GM12878 (cell line): Measurements from ENCODE around the gene PDE6D. TPM values are rescaled to one million over a fixed set of nuclear protein-coding genes. Genes with fewer than 3 reads are reported as not detected.

Experiments
- ATAC-seq: fragments of 200-7000 bp; cut with Tn5 transposase; 3 replicates; pipeline ENCODE4 v1.9.1; 2020; ENCODE audit warnings: mild to moderate bottlenecking, moderate library complexity
- BruUV-seq: library from RNA; stranded (reverse); fragments of 400-500 nt; replicated peaks from 2 replicates; lab custom pipeline; 2021; lab: Mats Ljungman, UMichigan
- CTCF ChIA-PET: fragments of 300-600 bp; sonication (Branson Sonifier 250); formaldehyde crosslinking; extraction: SDS; loops from one replicate; lab custom pipeline; 2021; ENCODE audit warnings: inconsistent platforms; lab: Yijun Ruan, JAX
- POLR2A ChIA-PET: fragments of 350-600 bp; formaldehyde crosslinking; extraction: SDS; loops from one replicate; lab custom pipeline; 2021; ENCODE audit warnings: inconsistent platforms; lab: Charles Lee
- RAD21 ChIA-PET: fragments of 300-600 bp; sonication (Branson Sonifier 250); formaldehyde crosslinking; loops from one replicate; lab custom pipeline; 2023; ENCODE audit warnings: antibody characterized with exemption; ENCODE audit not compliant: unreplicated experiment; lab: Charles Lee
- SMC1A ChIA-PET: fragments of 300-600 bp; sonication (Branson Sonifier 250); formaldehyde crosslinking; loops from one replicate; lab custom pipeline; 2023; ENCODE audit not compliant: unreplicated experiment, uncharacterized antibody; lab: Charles Lee
- DNase-seq: peaks from one replicate; pipeline ENCODE4 v3.0.0-alpha.2; 2011; ENCODE audit warnings: low read depth, low spot score
- FAIRE-seq: peaks from 3 replicates; lab custom pipeline; 2011; peaks lifted over from hg19 to GRCh38; lab: Jason Lieb, UNC
- H2AFZ ChIP-seq: 2 replicates; pipeline ENCODE4 v1.6.0; 2011; ENCODE audit warnings: low read depth, low read length, control low read depth; ENCODE audit not compliant: control insufficient read depth
- H3K27ac ChIP-seq: 2 replicates; pipeline ENCODE4 v1.5.1; 2011; ENCODE audit warnings: control low read depth; ENCODE audit not compliant: control insufficient read depth, insufficient read depth
- H3K27me3 ChIP-seq, 2 experiments: replicated peaks in 1 of 2; 2 replicates each; pipeline versions ENCODE4 v1.6.0 to v1.6.1; 2011; ENCODE audit warnings: low read length in 1 of 2; ENCODE audit not compliant: control insufficient read depth in 2 of 2, insufficient read depth in 2 of 2
- H3K36me3 ChIP-seq, 2 experiments: 2 replicates each; pipeline ENCODE4 v1.5.1; 2011; ENCODE audit warnings: low read length in 1 of 2; ENCODE audit not compliant: control insufficient read depth in 2 of 2, insufficient read depth in 2 of 2
- H3K4me1 ChIP-seq: 2 replicates; pipeline ENCODE4 v1.6.1; 2011; ENCODE audit warnings: mild to moderate bottlenecking, low read length, moderate library complexity, mixed read lengths; ENCODE audit not compliant: control insufficient read depth, insufficient read depth
- H3K4me2 ChIP-seq: 2 replicates; pipeline ENCODE4 v1.6.0; 2011; ENCODE audit warnings: control low read depth; ENCODE audit not compliant: control insufficient read depth, insufficient read depth
- H3K4me3 ChIP-seq: fragments of 200-600 bp; sonication (generic); 2 replicates; pipeline ENCODE4 v1.5.1; 2016
- H3K79me2 ChIP-seq: 2 replicates; pipeline ENCODE4 v1.6.0; 2011; ENCODE audit warnings: low read length; ENCODE audit not compliant: control insufficient read depth, insufficient read depth
- H3K9ac ChIP-seq: 2 replicates; pipeline ENCODE4 v1.8.0; 2011; ENCODE audit warnings: low read length, control low read depth, mixed read lengths; ENCODE audit not compliant: control insufficient read depth, insufficient read depth
- H3K9me3 ChIP-seq: replicated peaks from 3 replicates; pipeline ENCODE4 v1.5.1; 2011; ENCODE audit warnings: mild to moderate bottlenecking, low read length; ENCODE audit not compliant: control insufficient read depth, insufficient read depth
- H4K20me1 ChIP-seq: 2 replicates; pipeline ENCODE4 v1.6.0; 2011; ENCODE audit not compliant: control insufficient read depth, insufficient read depth
- BACH1 ChIP-seq: fragments of 450-650 bp; IDR thresholded peaks from 2 replicates; pipeline ENCODE4 v1.6.1; 2017; ENCODE audit warnings: mild to moderate bottlenecking, borderline replicate concordance
- BHLHE40 ChIP-seq, 2 experiments: fragments of 450-650 bp in 1 of 2; IDR thresholded peaks; 2 replicates each; pipeline ENCODE4 v1.6.1; 2011 to 2017; ENCODE audit warnings: low read depth in 2 of 2, borderline replicate concordance in 1 of 2, improper control_type of control experiment in 1 of 2, low read length in 1 of 2, mild to moderate bottlenecking in 1 of 2
- BMI1 ChIP-seq: fragments of 450-650 bp; IDR thresholded peaks from 2 replicates; pipeline ENCODE4 v1.6.1; 2016; ENCODE audit warnings: mild to moderate bottlenecking, moderate library complexity, borderline replicate concordance
- CBX5 ChIP-seq: sonication (generic); IDR thresholded peaks from 2 replicates; pipeline ENCODE4 v1.6.1; 2016; ENCODE audit warnings: low read depth, moderate library complexity, mild to moderate bottlenecking, inconsistent platforms
- CHD1 ChIP-seq: IDR thresholded peaks from 2 replicates; pipeline ENCODE4 v1.6.1; 2012; ENCODE audit warnings: low read depth, low read length, improper control_type of control experiment
- ETV6 ChIP-seq, 2 experiments: fragments of 450-650 bp in 1 of 2; IDR thresholded peaks in 1 of 2; conservative IDR thresholded peaks in 1 of 2; 2 replicates each; pipeline ENCODE4 v1.6.1; 2014; ENCODE audit warnings: antibody characterized with exemption in 1 of 2, borderline replicate concordance in 1 of 2, low read depth in 1 of 2, mild to moderate bottlenecking in 1 of 2, moderate library complexity in 1 of 2
- FOXK2 ChIP-seq: fragments of 450-650 bp; IDR thresholded peaks from 2 replicates; pipeline ENCODE4 v1.6.1; 2017; ENCODE audit warnings: mild to moderate bottlenecking, moderate library complexity
- GABPA ChIP-seq: IDR thresholded peaks from 2 replicates; pipeline ENCODE4 v1.6.1; 2014; ENCODE audit warnings: antibody characterized with exemption, low read depth, mild to moderate bottlenecking, inconsistent platforms
- GATAD2B ChIP-seq: fragments of 450-650 bp; conservative IDR thresholded peaks from 2 replicates; pipeline ENCODE4 v1.6.1; 2017; ENCODE audit warnings: low read depth, mild to moderate bottlenecking, moderate library complexity
- IRF4 ChIP-seq: IDR thresholded peaks from 2 replicates; pipeline ENCODE4 v1.6.1; 2011; ENCODE audit warnings: low read depth, low read length
- MTA2 ChIP-seq: fragments of 450-650 bp; IDR thresholded peaks from 2 replicates; pipeline ENCODE4 v1.6.1; 2016; ENCODE audit warnings: low read depth, mild to moderate bottlenecking, moderate library complexity
- MTA3 ChIP-seq: IDR thresholded peaks from 2 replicates; pipeline ENCODE4 v1.6.1; 2012; ENCODE audit warnings: low read length, inconsistent platforms, borderline replicate concordance
- NBN ChIP-seq: fragments of 450-650 bp; IDR thresholded peaks from 2 replicates; pipeline ENCODE4 v1.6.1; 2016
- NFYA ChIP-seq: IDR thresholded peaks from 2 replicates; pipeline ENCODE4 v1.6.1; 2011; ENCODE audit warnings: low read depth, mild to moderate bottlenecking, low read length, improper control_type of control experiment, borderline replicate concordance
- PAX5 ChIP-seq: IDR thresholded peaks from 2 replicates; pipeline ENCODE4 v1.6.1; 2011; ENCODE audit warnings: low read depth, low read length, borderline replicate concordance
- POLR2AphosphoS2 ChIP-seq: IDR thresholded peaks from 2 replicates; pipeline ENCODE4 v1.6.1; 2011; ENCODE audit warnings: low read depth, mild to moderate bottlenecking, low read length, improper control_type of control experiment, moderate library complexity
- RAD21 ChIP-seq: IDR thresholded peaks from 2 replicates; pipeline ENCODE4 v1.6.1; 2011; ENCODE audit warnings: mild to moderate bottlenecking, low read depth, low read length, moderate library complexity; ENCODE audit not compliant: insufficient read depth
- RCOR1 ChIP-seq: conservative IDR thresholded peaks from 2 replicates; pipeline ENCODE4 v1.6.1; 2012; ENCODE audit warnings: low read depth, low read length, improper control_type of control experiment
- SRF ChIP-seq, 2 experiments: IDR thresholded peaks; 2 replicates each; pipeline ENCODE4 v1.6.1; 2011; ENCODE audit warnings: low read depth in 2 of 2, low read length in 2 of 2, mild to moderate bottlenecking in 1 of 2, moderate library complexity in 1 of 2
- TAF1 ChIP-seq: IDR thresholded peaks from 2 replicates; pipeline ENCODE4 v1.6.1; 2011; ENCODE audit warnings: mild to moderate bottlenecking, low read depth, low read length, borderline replicate concordance
- TARDBP ChIP-seq: IDR thresholded peaks from 2 replicates; pipeline ENCODE4 v1.6.1; 2016; ENCODE audit warnings: borderline replicate concordance
- YY1 ChIP-seq: IDR thresholded peaks from 2 replicates; pipeline ENCODE4 v1.6.1; 2011; ENCODE audit warnings: low read depth, mild to moderate bottlenecking, low read length
- ZNF384 ChIP-seq: IDR thresholded peaks from 2 replicates; pipeline ENCODE4 v1.6.1; 2012; ENCODE audit warnings: low read depth, mild to moderate bottlenecking, low read length, improper control_type of control experiment, borderline replicate concordance
- WGBS: methylation state at CpG from one replicate; pipeline ENCODE4 v1.1.6; 2016; ENCODE audit warnings: low lambda C conversion rate; ENCODE audit not compliant: insufficient replicate concordance, insufficient coverage; ENCODE audit errors: missing lambda C conversion rate; 5-methylcytosine and 5-hydroxymethylcytosine counted together
- in situ Hi-C: fragments of 300-500 bp; cut with MboI; formaldehyde crosslinking; loops from 9 replicates; pipeline ENCODE4 v1.14.3; 2018; ENCODE audit warnings: mixed read lengths
- intact Hi-C: fragments of 100-400 bp; cut with micrococcal nuclease; formaldehyde crosslinking; loops from one replicate; pipeline ENCODE4 v1.14.2; 2022; ENCODE audit not compliant: unreplicated experiment
- polyA plus RNA-seq, 11 experiments: library from polyadenylated mRNA; depleted of rRNA in 4 of 11; unstranded in 6 of 11; stranded (reverse) in 5 of 11; fragments of >200 nt; fragmentation: Nextera tagmentation in 4 of 11; fragmentation: Illumina TruSeq in 1 of 11; extraction: Ambion mirVana in 4 of 11; extraction: Trizol in 1 of 11; gene quantifications; 1 replicate in 1 of 11; 2 replicates in 10 of 11; pipeline versions ENCODE4 v1.2.1 to v1.2.3, GENCODE V29; 2011 to 2016; ENCODE audit warnings: inconsistent platforms in 2 of 11, missing spikeins in 2 of 11, low read depth in 1 of 11
- total RNA-seq, 4 experiments: library from RNA; depleted of rRNA in 3 of 4; stranded (reverse); fragments of >200 nt in 3 of 4; fragmentation: Illumina TruSeq in 1 of 4; extraction: Trizol in 1 of 4; gene quantifications; 2 replicates each; pipeline versions ENCODE4 v1.2.1 to v1.2.3, GENCODE V29; 2013 to 2021

PDE6D gene
- total and polyA plus RNA-seq, 10 of the 15 experiments (the other 5 are each of a cell fraction or from before 2014, with no cell fraction given): 8.2 to 69.4 (median 56.2) TPM

- Histone ChIP-seq H3K36me3 (no peaks in the 10 kb centered on the region), H3K4me2 (peak overlapping the region; percentile 87), H3K27ac (peak overlapping the region; percentile 78), H3K9me3 (no peaks in the 10 kb centered on the region), H3K79me2 (peaks cover 37% of the 10 kb centered on the region), H3K27me3 (no peaks in the 10 kb centered on the region), H3K4me1 (peaks cover 10% of the 10 kb centered on the region), H2AFZ (peak overlapping the region; percentile 100), H4K20me1 (no peaks in the 10 kb centered on the region; the same call in 1 of the 2 replicates), H3K9ac (peak overlapping the region; percentile 75), H3K4me3 (peak overlapping the region; percentile 91)
- ChIA-PET RAD21 (interaction anchor here (1.4 kb wide), 1 partner anchor 12 kb away, joined by 4 read pairs; no protein-coding TSS in a partner anchor), POLR2A (interaction anchor here (0.5 to 2.4 kb wide), 5 partner anchors 10 to 177 kb away, joined by 3 to 9 read pairs (median 7); no protein-coding TSS in a partner anchor), CTCF (interaction anchor here (1.7 kb wide), 1 partner anchor 75 kb away, joined by 4 read pairs; no protein-coding TSS in a partner anchor), SMC1A (interaction anchor here (1.0 to 1.4 kb wide), 3 partner anchors 17 to 61 kb away, joined by 3 to 5 read pairs (median 4); no protein-coding TSS in a partner anchor)
- DNase-seq: peak; percentile 23
- in situ Hi-C loops (no loop called here), intact Hi-C loops (loop anchor here (1.0 to 2.0 kb wide), 5 partner anchors 13 to 170 kb away; partner anchors contain the start of gene PTMA)
- ATAC-seq: no peak
- TSS peak; percentile 78 for BruUV-seq
- 5% methylated on average over 12 of the region's 12 CpGs for WGBS
- FAIRE-seq: no peak
- TF ChIP-seq GABPA (no peak), POLR2AphosphoS2 (no peak), CBX5 (no peak), IRF4 (no peak), GATAD2B (no peak), PAX5 (no peak), MTA2 (no peak), RAD21 (no peak), CHD1 (no peak), MTA3 (peak; percentile 55; the same call in 1 of the 2 replicates), BHLHE40 (IDR thresholded peaks at IDR 0.05; ENCODE audit: borderline replicate concordance in 1 of 2, low read depth in 2 of 2, low read length in 1 of 2) (peak in 1 of 2 experiments; percentile 11; a peak in 1 of 4 replicates), TAF1 (no peak), SRF (IDR thresholded peaks at IDR 0.05; ENCODE audit: low read depth in 2 of 2, low read length in 2 of 2) (no peak), ETV6 (conservative IDR thresholded peaks at IDR 0.05 in 1 of 2, IDR thresholded peaks at IDR 0.05 in 1 of 2; ENCODE audit: borderline replicate concordance in 1 of 2, low read depth in 1 of 2) (no peak), BMI1 (no peak), ZNF384 (no peak), FOXK2 (no peak), YY1 (no peak), NFYA (no peak), BACH1 (no peak), RCOR1 (no peak), NBN (0 out of 2 replicates have a peak, but pooled peaks have one; percentile 15), TARDBP (no peak)
Observed at GRCh38 chr2:231781798-231782726, 980 bp upstream of the PDE6D start.
